Activated naive CD8-positive, alpha-beta T cell treated with anti-CD3 and anti-CD28 coated beads for 36 hours (primary cell): ENCODE measurements around the gene NUMBL. TPM values are rescaled to one million over a fixed set of nuclear protein-coding genes. Genes with fewer than 3 reads are reported as not detected.

Experiments used
- DNase-seq: peaks from one replicate; pipeline ENCODE4 v3.0.0; 2021
- H3K27ac Mint-ChIP-seq: one replicate; pipeline ENCODE4 v1.8.0; 2022; ENCODE audit warnings: mild to moderate bottlenecking, moderate library complexity, mixed read lengths
- H3K27me3 Mint-ChIP-seq: one replicate; pipeline ENCODE4 v1.8.0; 2022; ENCODE audit warnings: mild to moderate bottlenecking, mixed read lengths
- H3K36me3 Mint-ChIP-seq: one replicate; pipeline ENCODE4 v1.8.0; 2021; ENCODE audit warnings: mild to moderate bottlenecking, mixed read lengths
- H3K4me1 Mint-ChIP-seq: one replicate; pipeline ENCODE4 v1.8.0; 2021; ENCODE audit warnings: mixed read lengths
- H3K4me3 Mint-ChIP-seq: one replicate; pipeline ENCODE4 v1.8.0; 2022; ENCODE audit warnings: mild to moderate bottlenecking, moderate library complexity, mixed read lengths
- H3K9me3 Mint-ChIP-seq: one replicate; pipeline ENCODE4 v1.8.0; 2022; ENCODE audit warnings: mixed read lengths
- total RNA-seq, 2 experiments: library from RNA; stranded (reverse); gene quantifications; one replicate each; pipeline ENCODE4 v1.2.3, GENCODE V29; 2021

Gene NUMBL
- total RNA-seq, 2 experiments from 2014 or later: 13.4 to 14.9 TPM

- Mint-ChIP-seq H3K27ac (no peak overlapping the region), H3K27me3 (no peaks in the 10 kb centered on the region), H3K4me1 (peaks cover 13% of the 10 kb centered on the region), H3K36me3 (peaks cover 35% of the 10 kb centered on the region), H3K9me3 (no peaks in the 10 kb centered on the region), H3K4me3 (no peak overlapping the region)
- peak; percentile 35 for DNase-seq
These were observed 66.8 kb downstream of the NUMBL start for GRCh38 chr19:40623403-40624251.

DNA sequence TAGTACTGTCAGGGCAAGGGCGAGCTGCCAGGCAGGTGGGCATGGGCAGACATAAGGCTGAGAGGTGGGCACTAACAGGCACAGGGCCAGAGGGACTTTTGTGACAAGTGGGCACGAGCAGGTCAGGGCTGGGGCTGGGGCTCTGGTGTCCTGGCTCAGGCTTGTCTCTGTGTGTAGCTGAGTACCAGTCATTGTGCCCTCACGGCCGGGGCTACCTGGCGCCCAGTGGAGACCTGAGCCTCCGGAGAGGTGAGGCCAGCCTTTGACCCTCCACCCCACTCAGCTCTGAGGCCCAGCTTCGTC lies 67.7 kb downstream of the NUMBL start:
- Mint-ChIP-seq H3K36me3 (peaks cover 34% of the 10 kb centered on the region), H3K4me3 (no peak overlapping the region), H3K4me1 (peaks cover 13% of the 10 kb centered on the region), H3K27me3 (no peaks in the 10 kb centered on the region), H3K27ac (peak overlapping the region; percentile 40), H3K9me3 (no peaks in the 10 kb centered on the region)
- no peak for DNase-seq

DNA sequence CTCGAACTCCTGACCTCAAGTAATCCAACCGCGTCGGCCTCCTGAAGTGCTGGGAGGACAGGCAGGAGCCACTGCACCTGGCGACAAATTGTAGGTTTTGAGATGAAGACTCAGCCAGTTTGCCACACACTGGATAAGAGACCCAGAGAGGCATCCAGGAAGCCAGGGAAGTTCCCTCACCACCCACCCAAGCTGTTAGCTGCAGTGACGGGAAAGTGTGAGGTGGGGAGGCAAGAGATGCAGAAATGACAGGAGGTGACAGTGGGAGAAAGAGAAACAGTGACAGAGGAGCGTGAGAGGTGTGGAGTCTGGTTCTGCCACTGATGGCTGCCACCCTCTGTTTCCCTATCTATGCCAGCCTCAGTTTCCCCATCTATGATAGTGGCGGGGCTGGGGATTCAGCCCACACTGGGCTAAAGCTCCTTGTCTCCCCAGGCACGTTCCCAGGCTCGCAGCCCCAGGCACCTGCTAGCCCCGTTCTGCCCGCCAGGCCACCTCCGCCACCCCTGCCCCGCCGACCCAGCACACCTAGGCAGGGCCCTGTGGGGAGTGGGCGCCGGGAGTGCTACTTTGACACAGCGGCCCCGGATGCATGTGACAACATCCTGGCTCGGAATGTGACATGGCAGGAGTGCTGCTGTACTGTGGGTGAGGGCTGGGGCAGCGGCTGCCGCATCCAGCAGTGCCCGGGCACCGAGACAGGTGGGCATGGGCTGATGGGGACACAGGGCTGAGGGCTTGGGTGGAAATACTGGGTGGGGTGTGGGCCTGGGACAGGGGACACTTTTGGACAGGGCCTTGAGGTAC lies 68.3 kb downstream of the NUMBL start:
- Mint-ChIP-seq H3K27me3 (no peaks in the 10 kb centered on the region), H3K27ac (peak overlapping the region; percentile 40), H3K36me3 (peaks cover 33% of the 10 kb centered on the region), H3K4me3 (no peak overlapping the region), H3K4me1 (peaks cover 13% of the 10 kb centered on the region), H3K9me3 (no peaks in the 10 kb centered on the region)
- DNase-seq: no peak

DNA sequence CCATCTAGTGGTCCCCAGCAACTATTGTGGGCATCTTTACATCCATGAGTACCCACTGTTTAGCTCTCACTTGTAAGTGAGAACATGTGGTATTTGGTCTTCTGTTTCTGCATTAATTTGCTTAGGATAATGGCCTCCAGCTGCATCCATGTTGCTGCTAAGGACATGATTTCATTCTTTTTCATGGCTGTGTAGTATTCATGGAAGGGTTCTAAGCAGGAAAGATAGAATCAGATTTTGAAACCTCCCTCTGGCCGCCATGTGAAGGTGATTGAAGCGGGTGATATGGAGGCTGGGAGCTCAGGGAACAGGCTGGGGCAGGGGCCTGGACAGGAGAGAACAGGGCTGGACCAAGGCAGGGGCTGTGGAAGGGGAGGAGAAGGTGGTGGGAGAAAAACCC lies 69.2 kb downstream of the NUMBL start:
- no peaks in the 10 kb centered on the region for H3K27me3 Mint-ChIP-seq
- no peak overlapping the region for H3K4me3 Mint-ChIP-seq
- H3K9me3 Mint-ChIP-seq: no peaks in the 10 kb centered on the region
- peaks cover 18% of the 10 kb centered on the region for H3K4me1 Mint-ChIP-seq
- no peak for DNase-seq
- H3K36me3 Mint-ChIP-seq: peaks cover 37% of the 10 kb centered on the region
- peak overlapping the region; percentile 25 for H3K27ac Mint-ChIP-seq

- no peak for DNase-seq
- Mint-ChIP-seq H3K4me3 (no peak overlapping the region), H3K27ac (peak overlapping the region; percentile 59), H3K36me3 (peaks cover 40% of the 10 kb centered on the region), H3K27me3 (no peaks in the 10 kb centered on the region), H3K4me1 (peaks cover 23% of the 10 kb centered on the region), H3K9me3 (no peaks in the 10 kb centered on the region)
These were observed 70.3 kb downstream of the NUMBL start for GRCh38 chr19:40620161-40620485.

- H3K27ac Mint-ChIP-seq: peak overlapping the region; percentile 59
These were observed 70.9 kb downstream of the NUMBL start for GRCh38 chr19:40619333-40620160.

DNA sequence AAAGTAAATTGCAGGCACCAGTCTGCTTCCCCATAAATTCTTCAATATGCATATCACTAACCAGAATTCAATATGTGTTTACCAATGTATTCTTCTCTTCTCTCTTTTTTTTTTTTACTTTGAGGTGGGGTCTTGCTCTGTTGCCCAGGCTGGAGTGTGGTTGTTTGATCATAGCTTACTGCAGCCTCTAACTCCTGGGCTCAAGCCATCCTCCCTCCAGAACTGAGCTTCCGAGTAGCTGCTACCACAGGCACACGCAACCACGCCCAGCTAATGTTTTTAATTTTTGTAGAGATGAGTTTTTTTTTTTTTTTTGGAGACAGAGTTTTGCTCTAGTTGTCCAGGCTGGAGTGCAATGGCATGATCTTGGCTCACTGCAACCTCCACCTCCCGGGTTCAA lies 72.5 kb downstream of the NUMBL start:
- no peak overlapping the region for H3K4me3 Mint-ChIP-seq
- H3K9me3 Mint-ChIP-seq: no peaks in the 10 kb centered on the region
- H3K4me1 Mint-ChIP-seq: peaks cover 29% of the 10 kb centered on the region
- no peak overlapping the region for H3K27ac Mint-ChIP-seq
- H3K36me3 Mint-ChIP-seq: peaks cover 41% of the 10 kb centered on the region
- DNase-seq: no peak
- no peaks in the 10 kb centered on the region for H3K27me3 Mint-ChIP-seq

More at GRCh38 chr19:40619333-40620160, 70.9 kb downstream of the NUMBL start:
- no peak overlapping the region for H3K4me3 Mint-ChIP-seq
- H3K9me3 Mint-ChIP-seq: no peaks in the 10 kb centered on the region
- H3K4me1 Mint-ChIP-seq: peaks cover 28% of the 10 kb centered on the region
- DNase-seq: no peak
- H3K27me3 Mint-ChIP-seq: no peaks in the 10 kb centered on the region
- H3K36me3 Mint-ChIP-seq: peaks cover 41% of the 10 kb centered on the region

DNA sequence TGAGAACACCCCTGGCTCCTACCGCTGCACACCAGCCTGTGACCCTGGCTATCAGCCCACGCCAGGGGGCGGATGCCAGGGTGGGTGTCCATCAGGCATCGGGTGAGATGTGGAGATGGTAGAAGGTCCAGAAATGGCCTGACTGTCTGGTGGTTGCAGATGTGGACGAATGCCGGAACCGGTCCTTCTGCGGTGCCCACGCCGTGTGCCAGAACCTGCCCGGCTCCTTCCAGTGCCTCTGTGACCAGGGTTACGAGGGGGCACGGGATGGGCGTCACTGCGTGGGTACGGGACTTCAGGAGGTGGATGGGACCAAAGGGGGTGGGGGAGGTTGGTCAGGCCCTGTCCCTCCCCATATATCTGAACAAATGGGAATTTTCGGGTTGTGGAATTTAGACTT lies 73.5 kb downstream of the NUMBL start:
- Mint-ChIP-seq H3K4me3 (no peak overlapping the region), H3K36me3 (peaks cover 42% of the 10 kb centered on the region), H3K27me3 (no peaks in the 10 kb centered on the region), H3K4me1 (peaks cover 34% of the 10 kb centered on the region), H3K9me3 (no peaks in the 10 kb centered on the region), H3K27ac (peak overlapping the region; percentile 42)
- no peak for DNase-seq

DNA sequence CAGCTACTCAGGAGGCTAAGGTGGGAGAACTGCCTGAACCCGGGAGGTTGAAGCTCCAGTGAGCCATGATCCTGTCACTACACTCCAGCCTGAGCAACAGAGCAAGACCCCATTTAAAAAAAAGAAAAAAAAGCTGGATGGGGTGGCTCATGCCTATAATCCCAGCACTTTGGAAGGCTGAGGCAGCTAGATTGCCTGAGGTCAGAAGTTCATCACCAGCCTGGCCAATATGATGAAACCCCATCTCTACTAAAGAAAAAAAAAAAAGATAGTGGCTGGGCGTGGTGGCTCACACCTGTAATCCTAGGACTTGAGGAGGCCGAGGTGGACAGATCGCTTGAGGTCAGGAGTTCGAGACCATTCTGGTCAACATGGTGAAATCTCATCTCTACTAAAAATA lies 74.3 kb downstream of the NUMBL start:
- Mint-ChIP-seq H3K27ac (peak overlapping the region; percentile 97), H3K36me3 (peaks cover 37% of the 10 kb centered on the region), H3K9me3 (no peaks in the 10 kb centered on the region), H3K27me3 (no peaks in the 10 kb centered on the region), H3K4me3 (no peak overlapping the region), H3K4me1 (peaks cover 37% of the 10 kb centered on the region)
- no peak for DNase-seq

Other genes starting within 250 kb of the NUMBL start
- 1 to 10 TPM; 4.4 to 5.3 TPM for gene SERTAD3, start 246.3 kb downstream of the NUMBL start, total RNA-seq
- gene BLVRB, start 224.9 kb downstream of the NUMBL start, total RNA-seq: 10 to 100 TPM; 15.1 to 15.2 TPM
- gene SPTBN4, start 223.7 kb downstream of the NUMBL start, total RNA-seq: 1 to 10 TPM; 1.1 to 2.9 TPM
- 10 to 100 TPM; 71.1 to 74.5 TPM for gene SHKBP1, start 113.8 kb downstream of the NUMBL start, total RNA-seq
- gene LTBP4, start 89.3 kb downstream of the NUMBL start, total RNA-seq: 100 to 1,000 TPM in 1 of 2 experiments, 10 to 100 TPM in 1; 99.3 to 102 TPM
- gene COQ8B, start 26.2 kb upstream of the NUMBL start, total RNA-seq: 10 to 100 TPM; 18.9 to 25.3 TPM
- gene ITPKC, start 26.5 kb upstream of the NUMBL start, total RNA-seq: 1 to 10 TPM; 3.8 to 4.1 TPM
- gene ACTMAP, start 59.8 kb upstream of the NUMBL start, total RNA-seq: 10 to 100 TPM; 13.8 to 15.6 TPM
- gene SNRPA, start 60.6 kb upstream of the NUMBL start, total RNA-seq: 100 to 1,000 TPM; 237 to 252 TPM
- not detected for gene MIA, start 84.9 kb upstream of the NUMBL start, total RNA-seq
- gene RAB4B, start 87.6 kb upstream of the NUMBL start, total RNA-seq: 10 to 100 TPM; 26.0 to 27.2 TPM
- 100 to 1,000 TPM in 1 of 2 experiments, 10 to 100 TPM in 1; 97.2 to 100 TPM for gene EGLN2, start 108.5 kb upstream of the NUMBL start, total RNA-seq
- gene CYP2A6, start 159.8 kb upstream of the NUMBL start, total RNA-seq: under 1 TPM in 1 of 2 experiments, not detected in 1; 0.27 TPM
- gene CYP2A7, start 191.6 kb upstream of the NUMBL start, total RNA-seq: not detected